Muscle layer of colon (tissue), 2 donors: ENCODE results near the gene SEC14L3.
"Not testable (repeated sequence)": the region's sequence is repeated elsewhere in the genome, so short reads cannot be mapped to it uniquely, and the experiment has no call there.

Experiments
- H3K27ac ChIP-seq: one replicate; pipeline ENCODE4 v1.7.0; 2013; ENCODE audit warnings: low read depth, mild to moderate bottlenecking, low read length, moderate library complexity
- H3K27me3 ChIP-seq, 2 donors: one replicate each; pipeline ENCODE4 v1.7.0; 2013; ENCODE audit warnings: low read length in 2 of 2, mild to moderate bottlenecking in 2 of 2; ENCODE audit not compliant: insufficient read depth in 2 of 2, control insufficient read depth in 1 of 2
- H3K36me3 ChIP-seq: one replicate; pipeline ENCODE4 v1.7.0; 2013; ENCODE audit warnings: mild to moderate bottlenecking, low read length; ENCODE audit not compliant: insufficient read depth
- H3K4me1 ChIP-seq: one replicate; pipeline ENCODE4 v1.7.0; 2013; ENCODE audit warnings: mild to moderate bottlenecking, low read length; ENCODE audit not compliant: insufficient read depth
- H3K4me3 ChIP-seq, 2 donors: one replicate each; pipeline ENCODE4 v1.7.0; 2013; ENCODE audit warnings: low read length in 2 of 2, low read depth in 1 of 2, mild to moderate bottlenecking in 1 of 2, moderate library complexity in 1 of 2
- H3K9ac ChIP-seq: one replicate; pipeline ENCODE4 v1.7.0; 2013; ENCODE audit warnings: low read length
- H3K9me3 ChIP-seq: one replicate; pipeline ENCODE4 v1.7.0; 2013; ENCODE audit warnings: mild to moderate bottlenecking, low read length
- donor health status: abdominal sarcoma.
- donor health status: Adenocarcinoma of cecum.

SEC14L3 gene

GRCh38 chr22:30459181-30460052 lies 12.4 kb downstream of the SEC14L3 start:
- Histone ChIP-seq H3K27ac (no peak overlapping the region), H3K9me3 (no peaks in the 10 kb centered on the region), H3K27me3 (no peaks in the 10 kb centered on the region), H3K36me3 (no peaks in the 10 kb centered on the region), H3K4me1 (no peaks in the 10 kb centered on the region), H3K4me3 (no peak overlapping the region), H3K9ac (no peak overlapping the region)

- Histone ChIP-seq H3K36me3 (no peaks in the 10 kb centered on the region), H3K27ac (no peak overlapping the region), H3K9me3 (no peaks in the 10 kb centered on the region), H3K4me1 (no peaks in the 10 kb centered on the region), H3K4me3 (no peak overlapping the region), H3K27me3 (no peaks in the 10 kb centered on the region), H3K9ac (no peak overlapping the region)
Measured at GRCh38 chr22:30457981-30458380, 13.8 kb downstream of the SEC14L3 start.

GRCh38 chr22:30455075-30455840 lies 16.6 kb downstream of the SEC14L3 start:
- Histone ChIP-seq H3K4me3 (no peak overlapping the region), H3K27ac (no peak overlapping the region), H3K4me1 (no peaks in the 10 kb centered on the region), H3K9ac (no peak overlapping the region), H3K36me3 (no peaks in the 10 kb centered on the region), H3K9me3 (no peaks in the 10 kb centered on the region), H3K27me3 (no peaks in the 10 kb centered on the region)

- no peaks in the 10 kb centered on the region for H3K36me3 ChIP-seq
- H3K9ac ChIP-seq = no peak overlapping the region
- no peaks in the 10 kb centered on the region for H3K9me3 ChIP-seq
- no peaks in the 10 kb centered on the region for H3K27me3 ChIP-seq
- no peak overlapping the region for H3K4me3 ChIP-seq
- no peak overlapping the region for H3K27ac ChIP-seq
- H3K4me1 ChIP-seq = no peaks in the 10 kb centered on the region
Measured at GRCh38 chr22:30453731-30454510, 17.9 kb downstream of the SEC14L3 start.

GRCh38 chr22:30452861-30453260 lies 19.0 kb downstream of the SEC14L3 start:
- H3K9ac ChIP-seq = no peak overlapping the region
- H3K9me3 ChIP-seq = no peaks in the 10 kb centered on the region
- no peak overlapping the region for H3K4me3 ChIP-seq
- H3K27ac ChIP-seq = no peak overlapping the region
- no peaks in the 10 kb centered on the region for H3K36me3 ChIP-seq
- no peaks in the 10 kb centered on the region for H3K4me1 ChIP-seq
- peaks cover 0 to 1% of the 10 kb centered on the region in 2 donors for H3K27me3 ChIP-seq

- not testable (repeated sequence) for H3K27ac ChIP-seq, H3K4me3 ChIP-seq, H3K36me3 ChIP-seq, H3K9ac ChIP-seq, H3K9me3 ChIP-seq, H3K4me1 ChIP-seq, H3K27me3 ChIP-seq
Measured at GRCh38 chr22:30451488-30451887, 20.3 kb downstream of the SEC14L3 start.

- Histone ChIP-seq H3K27ac (no peak overlapping the region), H3K27me3 (peaks cover 6 to 13% of the 10 kb centered on the region in 2 donors), H3K9ac (no peak overlapping the region), H3K36me3 (no peaks in the 10 kb centered on the region), H3K4me1 (no peaks in the 10 kb centered on the region), H3K9me3 (no peaks in the 10 kb centered on the region), H3K4me3 (no peak overlapping the region)
Measured at GRCh38 chr22:30447656-30448055, 24.2 kb downstream of the SEC14L3 start.

- H3K27me3 ChIP-seq = peaks cover 6 to 13% of the 10 kb centered on the region in 2 donors
- no peak overlapping the region for H3K27ac ChIP-seq
- H3K4me1 ChIP-seq = no peaks in the 10 kb centered on the region
- H3K9me3 ChIP-seq = no peaks in the 10 kb centered on the region
- H3K36me3 ChIP-seq = no peaks in the 10 kb centered on the region
- H3K9ac ChIP-seq = no peak overlapping the region
- no peak overlapping the region for H3K4me3 ChIP-seq
Measured at GRCh38 chr22:30445438-30446145, 26.2 kb downstream of the SEC14L3 start.

GRCh38 chr22:30444632-30445437 lies 27.0 kb downstream of the SEC14L3 start:
- H3K9me3 ChIP-seq = no peaks in the 10 kb centered on the region
- no peak overlapping the region for H3K4me3 ChIP-seq
- H3K27me3 ChIP-seq = peaks cover 6 to 13% of the 10 kb centered on the region in 2 donors
- H3K9ac ChIP-seq = no peak overlapping the region
- no peaks in the 10 kb centered on the region for H3K36me3 ChIP-seq
- H3K4me1 ChIP-seq = no peaks in the 10 kb centered on the region
- no peak overlapping the region for H3K27ac ChIP-seq

GRCh38 chr22:30441088-30441487 lies 30.7 kb downstream of the SEC14L3 start:
- Histone ChIP-seq H3K36me3 (no peaks in the 10 kb centered on the region), H3K9ac (no peak overlapping the region), H3K9me3 (no peaks in the 10 kb centered on the region), H3K4me1 (no peaks in the 10 kb centered on the region), H3K4me3 (no peak overlapping the region), H3K27me3 (peaks cover 4 to 6% of the 10 kb centered on the region in 2 donors), H3K27ac (no peak overlapping the region)
